Esophagus (tissue), 2 donors: ENCODE results near the gene PLA2G4A. TPM values are rescaled to one million over a fixed set of nuclear protein-coding genes. Genes with fewer than 3 reads are reported as not detected.

ENCODE experiments used
- H3K27ac ChIP-seq, 2 donors: one replicate each; pipeline ENCODE4 v1.5.1; 2013; ENCODE audit warnings: low read depth in 2 of 2, mild to moderate bottlenecking in 2 of 2, inconsistent platforms in 1 of 2, low read length in 1 of 2, moderate library complexity in 1 of 2
- H3K27me3 ChIP-seq, 2 donors: one replicate each; pipeline ENCODE4 v1.6.1; 2013; ENCODE audit warnings: low read length in 2 of 2, control low read depth in 1 of 2, mild to moderate bottlenecking in 1 of 2; ENCODE audit not compliant: insufficient read depth in 2 of 2, control insufficient read depth in 1 of 2
- H3K36me3 ChIP-seq, 2 donors: one replicate each; pipeline ENCODE4 v1.6.1; 2013; ENCODE audit warnings: low read length in 1 of 2; ENCODE audit not compliant: control insufficient read depth in 2 of 2, insufficient read depth in 2 of 2
- H3K4me1 ChIP-seq, 2 donors: one replicate each; pipeline ENCODE4 v1.6.1; 2013; ENCODE audit warnings: low read length in 1 of 2; ENCODE audit not compliant: control insufficient read depth in 2 of 2, insufficient read depth in 2 of 2
- H3K4me3 ChIP-seq, 2 donors: one replicate each; pipeline ENCODE4 v1.5.1; 2013; ENCODE audit warnings: low read length in 2 of 2, mild to moderate bottlenecking in 2 of 2, low read depth in 1 of 2, moderate library complexity in 1 of 2
- H3K9me3 ChIP-seq, 2 donors: one replicate each; pipeline ENCODE4 v1.6.1; 2013; ENCODE audit warnings: mild to moderate bottlenecking in 2 of 2, low read depth in 1 of 2, low read length in 1 of 2, moderate library complexity in 1 of 2; ENCODE audit not compliant: control insufficient read depth in 2 of 2, insufficient read depth in 1 of 2
- WGBS, 2 donors: extraction: QIAGEN DNeasy Blood & Tissue Kit; methylation state at CpG; one replicate each; pipeline ENCODE4 v1.1.7; 2013; 5-methylcytosine and 5-hydroxymethylcytosine counted together
- polyA plus RNA-seq, 2 donors: library from polyadenylated mRNA; stranded (reverse); fragments of 200-250 nt; gene quantifications; one replicate each; pipeline ENCODE4 v1.2.3, GENCODE V29; 2013
- donor health status: healthy with polysubstance abuse.
- donor health status: Bipolar disorder and iron deficiency.

The PLA2G4A gene
- polyA plus RNA-seq, 2 donors, result 3.1 to 6.3 TPM

DNA sequence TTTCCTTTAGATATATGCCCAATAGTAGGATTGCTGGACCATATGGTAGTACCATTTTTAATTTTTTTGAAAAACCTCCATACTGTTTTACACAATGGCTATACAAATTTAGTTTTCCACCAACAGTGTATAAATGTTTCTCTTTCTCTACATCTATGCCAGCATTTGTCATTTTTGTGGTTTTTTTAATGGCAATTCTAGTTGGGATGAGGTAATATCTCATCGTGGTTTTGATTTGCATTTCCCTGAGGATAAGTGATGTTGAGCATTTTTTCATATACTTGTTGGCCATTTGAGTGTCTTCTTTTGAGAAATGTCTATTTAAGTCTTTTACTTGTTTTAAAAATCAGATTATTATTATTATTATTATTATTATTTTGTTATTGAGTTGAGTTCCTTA is 35.5 kb downstream of the PLA2G4A start:
- 77 to 88% methylated on average over 1 of the region's 1 CpG for WGBS, 2 donors
- Histone ChIP-seq H3K9me3 (no peaks in the 10 kb centered on the region), H3K27ac (no peak overlapping the region), H3K27me3 (no peaks in the 10 kb centered on the region), H3K4me3 (no peak overlapping the region), H3K4me1 (no peaks in the 10 kb centered on the region), H3K36me3 (no peaks in the 10 kb centered on the region)

DNA sequence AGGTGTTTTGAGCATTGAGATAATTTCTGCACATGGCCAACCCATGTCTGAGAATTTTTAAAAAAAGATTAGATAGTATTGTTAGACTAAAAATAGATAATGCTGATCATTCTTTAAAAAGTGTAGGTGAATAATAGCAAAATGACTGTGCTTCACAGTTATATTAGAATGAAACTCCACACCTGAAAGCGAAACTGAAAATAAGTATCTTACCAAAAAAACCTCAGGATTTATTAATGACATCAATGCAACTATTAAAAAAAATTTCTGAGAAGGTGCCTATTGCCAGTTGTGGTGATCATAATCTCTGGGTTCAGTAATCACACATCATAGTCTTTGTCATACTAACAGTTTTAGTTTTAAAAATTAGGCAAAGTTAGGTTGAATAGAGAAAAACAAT is 36.5 kb downstream of the PLA2G4A start:
- Histone ChIP-seq H3K9me3 (no peaks in the 10 kb centered on the region), H3K36me3 (no peaks in the 10 kb centered on the region), H3K4me3 (no peak overlapping the region), H3K4me1 (no peaks in the 10 kb centered on the region), H3K27me3 (no peaks in the 10 kb centered on the region), H3K27ac (no peak overlapping the region)
- WGBS, 2 donors, result 49 to 75% methylated on average over 1 of the region's 1 CpG

DNA sequence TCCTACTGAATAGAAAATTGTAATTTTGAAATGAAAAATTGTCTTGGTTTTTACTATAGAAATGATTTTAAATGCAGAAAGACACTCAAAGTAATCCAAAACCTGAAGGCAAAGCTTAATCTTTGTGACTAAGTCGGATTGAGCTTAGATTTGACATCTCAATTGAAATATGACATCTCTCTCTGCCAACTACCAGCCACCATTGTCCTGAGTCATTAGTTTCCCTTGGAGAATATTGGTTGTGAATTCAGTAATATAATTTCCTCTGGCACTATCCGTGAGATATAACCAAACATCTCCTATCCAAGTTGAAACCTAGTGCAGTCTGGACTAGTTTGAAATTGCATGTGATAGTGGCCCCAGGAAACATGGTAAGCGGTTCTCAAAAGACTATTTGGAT is 37.1 kb downstream of the PLA2G4A start:
- Histone ChIP-seq H3K27me3 (no peaks in the 10 kb centered on the region), H3K27ac (no peak overlapping the region), H3K4me3 (no peak overlapping the region), H3K4me1 (no peaks in the 10 kb centered on the region), H3K9me3 (no peaks in the 10 kb centered on the region), H3K36me3 (no peaks in the 10 kb centered on the region)
- WGBS, 2 donors, result 47 to 50% methylated on average over 3 of the region's 3 CpGs

DNA sequence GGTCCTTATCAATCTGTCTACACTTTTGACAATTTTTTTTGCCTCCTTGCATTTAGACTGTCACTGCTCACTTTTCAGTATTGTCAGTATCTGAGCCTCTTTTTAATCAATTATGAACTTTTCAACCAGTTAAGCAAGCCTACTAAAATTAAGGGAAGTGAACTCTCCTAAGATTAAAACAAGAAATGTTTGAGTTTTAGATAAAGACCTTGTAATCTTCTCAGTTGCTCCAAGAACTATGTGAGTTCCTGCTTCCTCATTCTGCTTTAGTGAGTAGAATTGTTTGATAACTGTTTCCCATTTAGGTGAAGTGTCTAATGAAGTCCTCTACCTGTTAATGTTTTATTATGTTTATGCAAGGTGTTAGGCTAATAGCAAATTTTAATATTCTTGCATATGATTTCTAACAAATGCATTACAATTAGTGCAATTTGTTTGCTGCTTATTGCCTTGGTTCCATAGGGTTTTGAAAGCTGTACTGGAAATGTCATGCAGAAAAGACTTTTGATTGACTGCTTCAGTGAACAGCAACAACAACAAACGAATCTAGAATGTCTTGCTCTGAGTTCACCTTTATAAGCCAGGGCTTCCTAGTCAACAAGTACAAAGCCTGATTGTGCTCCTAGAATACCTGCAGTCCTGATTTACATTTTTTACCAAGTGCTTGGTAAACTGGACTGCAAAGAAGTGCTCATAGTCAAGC is 40.9 kb downstream of the PLA2G4A start:
- H3K36me3 ChIP-seq, result no peaks in the 10 kb centered on the region
- H3K27ac ChIP-seq, result no peak overlapping the region
- H3K4me3 ChIP-seq, result no peak overlapping the region
- H3K4me1 ChIP-seq, result no peaks in the 10 kb centered on the region
- WGBS, 2 donors, result 31 to 52% methylated on average over 1 of the region's 1 CpG
- H3K9me3 ChIP-seq, result no peaks in the 10 kb centered on the region
- no peaks in the 10 kb centered on the region for H3K27me3 ChIP-seq

DNA sequence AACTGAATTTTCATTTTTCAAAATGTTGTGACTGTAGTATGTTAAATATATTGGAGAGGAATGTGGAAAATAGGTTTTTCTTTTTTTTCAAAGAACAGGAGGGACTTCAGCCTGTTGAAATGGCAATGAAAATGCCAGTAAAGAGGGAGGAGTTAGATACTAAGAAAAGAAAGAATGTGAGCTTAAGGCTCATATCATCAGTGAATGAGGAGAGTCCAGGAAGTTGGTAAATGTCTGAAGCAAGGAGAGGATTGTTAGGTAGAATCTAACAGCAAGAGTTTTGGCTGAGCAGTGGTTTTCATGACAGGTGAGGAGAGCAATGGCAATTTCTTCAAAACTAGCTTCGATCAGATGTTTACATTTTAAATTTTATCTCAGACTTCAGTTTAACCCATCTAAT is 43.0 kb downstream of the PLA2G4A start:
- H3K27me3 ChIP-seq, result no peaks in the 10 kb centered on the region
- H3K9me3 ChIP-seq, result no peaks in the 10 kb centered on the region
- no peaks in the 10 kb centered on the region for H3K4me1 ChIP-seq
- WGBS, 2 donors, result 90 to 96% methylated on average over 1 of the region's 1 CpG
- H3K4me3 ChIP-seq, result no peak overlapping the region
- no peak overlapping the region for H3K27ac ChIP-seq
- no peaks in the 10 kb centered on the region for H3K36me3 ChIP-seq

DNA sequence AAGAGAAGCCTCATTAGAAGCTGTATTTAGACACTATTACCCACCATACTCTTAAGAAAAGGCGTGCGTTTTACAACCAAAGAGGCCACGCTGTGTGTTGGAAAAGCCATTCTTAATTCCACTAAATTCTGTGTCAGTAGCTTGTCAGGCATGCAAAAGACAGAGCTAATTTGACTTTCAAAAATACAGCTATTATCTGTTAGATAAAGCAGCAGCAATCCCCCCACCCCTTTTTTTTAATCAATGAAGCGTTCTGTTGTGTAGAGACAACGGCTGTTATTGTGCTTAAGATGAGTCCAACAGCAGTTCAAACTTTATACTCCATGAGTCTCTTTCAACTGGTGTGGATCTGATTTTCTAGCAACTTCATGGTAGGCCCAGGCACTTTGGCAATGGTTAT is 43.5 kb downstream of the PLA2G4A start:
- Histone ChIP-seq H3K4me1 (no peaks in the 10 kb centered on the region), H3K9me3 (no peaks in the 10 kb centered on the region), H3K4me3 (no peak overlapping the region), H3K27ac (no peak overlapping the region), H3K36me3 (no peaks in the 10 kb centered on the region), H3K27me3 (no peaks in the 10 kb centered on the region)
- WGBS, 2 donors, result 92 to 94% methylated on average over 5 of the region's 5 CpGs

DNA sequence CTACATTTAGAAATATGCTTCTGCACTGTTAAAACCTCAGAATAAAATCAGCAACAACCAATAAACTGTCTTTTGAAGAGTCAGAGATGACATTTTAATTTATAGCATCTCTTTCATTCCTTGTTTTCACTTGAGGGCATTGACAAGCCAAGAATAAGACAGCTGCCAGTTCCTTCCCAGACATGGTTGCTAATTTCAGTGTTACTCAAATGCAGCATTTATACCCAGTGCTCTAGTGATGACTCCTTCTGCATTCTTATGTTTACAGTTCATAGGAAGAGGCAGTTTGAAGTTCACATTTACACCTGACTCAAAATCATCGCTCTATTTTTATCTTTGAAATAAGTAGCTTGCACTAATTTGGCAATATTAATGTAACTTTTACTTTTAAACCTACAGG is 44.9 kb downstream of the PLA2G4A start:
- H3K27ac ChIP-seq, result no peak overlapping the region
- no peak overlapping the region for H3K4me3 ChIP-seq
- H3K36me3 ChIP-seq, result no peaks in the 10 kb centered on the region
- H3K9me3 ChIP-seq, result no peaks in the 10 kb centered on the region
- no peaks in the 10 kb centered on the region for H3K4me1 ChIP-seq
- 75 to 82% methylated on average over 1 of the region's 1 CpG for WGBS, 2 donors
- no peaks in the 10 kb centered on the region for H3K27me3 ChIP-seq

DNA sequence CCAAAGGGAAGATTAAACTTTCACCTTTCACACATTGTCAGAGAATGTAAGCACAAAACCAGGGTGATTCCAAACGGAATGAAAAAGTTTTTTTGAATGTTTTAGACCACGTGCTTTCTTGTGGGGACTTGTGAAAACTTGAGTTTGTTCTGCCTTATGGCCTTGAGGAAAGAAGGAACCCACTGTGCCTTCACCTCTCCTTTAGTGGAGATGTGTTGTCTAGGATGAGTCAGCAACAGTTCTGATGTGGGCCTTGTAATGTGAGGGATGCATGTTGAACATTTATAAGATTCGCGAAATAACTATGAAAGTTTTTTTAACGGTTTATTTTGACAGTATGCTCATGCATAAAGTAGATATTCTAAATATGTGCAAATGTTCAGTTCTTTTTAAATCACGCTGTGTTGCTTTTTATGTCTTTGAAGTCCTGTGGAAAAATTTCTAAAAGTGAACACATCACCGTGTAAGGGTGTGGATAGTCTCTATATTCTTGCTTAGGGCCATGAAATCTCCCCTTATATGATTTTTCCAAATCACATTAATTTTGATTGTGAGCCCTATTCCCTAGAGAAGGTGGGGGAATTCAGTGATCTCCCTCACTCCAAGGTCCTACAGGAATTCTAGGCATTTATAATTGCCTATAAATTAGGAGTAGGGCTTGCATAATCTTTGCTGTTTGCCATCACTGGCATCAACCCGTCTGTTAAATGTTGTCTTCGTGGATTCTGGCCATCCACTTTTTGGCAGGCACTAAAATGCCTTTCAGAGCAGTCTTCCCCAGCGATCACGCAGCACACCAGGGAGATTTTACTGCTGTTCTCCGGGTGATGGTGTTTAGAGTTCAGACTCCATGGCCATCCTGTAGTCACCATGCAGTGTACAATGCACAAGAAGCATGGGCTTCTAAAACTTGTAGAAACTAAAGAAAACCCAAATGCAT is 47.4 kb downstream of the PLA2G4A start:
- Histone ChIP-seq H3K36me3 (no peaks in the 10 kb centered on the region), H3K27ac (no peak overlapping the region)
- 60 to 66% methylated on average over 12 of the region's 12 CpGs for WGBS, 2 donors

DNA sequence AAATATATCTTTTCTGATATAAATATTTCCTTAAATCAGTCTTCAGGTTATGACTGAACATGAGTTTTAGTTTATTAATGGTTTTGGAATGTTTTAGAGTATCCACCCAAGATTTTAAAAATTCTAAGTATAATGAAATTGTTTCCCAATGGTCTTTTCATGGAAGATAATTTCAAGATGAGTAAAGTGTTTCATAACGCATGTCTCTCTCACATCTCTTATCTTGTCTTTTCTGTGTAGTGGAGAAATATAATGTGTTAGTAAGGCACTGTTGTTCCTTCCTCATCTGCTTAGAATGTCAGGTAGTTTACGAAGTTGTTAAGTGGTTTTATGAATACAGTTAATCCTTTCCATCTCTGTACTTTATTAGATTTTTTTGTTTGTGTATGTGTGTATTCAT is 49.6 kb downstream of the PLA2G4A start:
- H3K4me1 ChIP-seq, result no peaks in the 10 kb centered on the region
- 78 to 91% methylated on average over 2 of the region's 2 CpGs for WGBS, 2 donors
- H3K27me3 ChIP-seq, result no peaks in the 10 kb centered on the region
- H3K27ac ChIP-seq, result no peak overlapping the region
- H3K9me3 ChIP-seq, result no peaks in the 10 kb centered on the region
- no peak overlapping the region for H3K4me3 ChIP-seq
- no peaks in the 10 kb centered on the region for H3K36me3 ChIP-seq

More for the DNA sequence above, 47.4 kb downstream of the PLA2G4A start:
- no peaks in the 10 kb centered on the region for H3K4me1 ChIP-seq
- H3K9me3 ChIP-seq, result no peaks in the 10 kb centered on the region
- H3K27me3 ChIP-seq, result no peaks in the 10 kb centered on the region
- no peak overlapping the region for H3K4me3 ChIP-seq
